ENCODE data around the gene PSME2. TPM values are rescaled to one million over a fixed set of nuclear protein-coding genes. Genes with fewer than 3 reads are reported as not detected.

Gene PSME2
- total and polyA plus RNA-seq, 2 of the 13 experiments (the other 11 are each of a cell fraction or from before 2014, with no cell fraction given), result 332 to 716 TPM

DNA sequence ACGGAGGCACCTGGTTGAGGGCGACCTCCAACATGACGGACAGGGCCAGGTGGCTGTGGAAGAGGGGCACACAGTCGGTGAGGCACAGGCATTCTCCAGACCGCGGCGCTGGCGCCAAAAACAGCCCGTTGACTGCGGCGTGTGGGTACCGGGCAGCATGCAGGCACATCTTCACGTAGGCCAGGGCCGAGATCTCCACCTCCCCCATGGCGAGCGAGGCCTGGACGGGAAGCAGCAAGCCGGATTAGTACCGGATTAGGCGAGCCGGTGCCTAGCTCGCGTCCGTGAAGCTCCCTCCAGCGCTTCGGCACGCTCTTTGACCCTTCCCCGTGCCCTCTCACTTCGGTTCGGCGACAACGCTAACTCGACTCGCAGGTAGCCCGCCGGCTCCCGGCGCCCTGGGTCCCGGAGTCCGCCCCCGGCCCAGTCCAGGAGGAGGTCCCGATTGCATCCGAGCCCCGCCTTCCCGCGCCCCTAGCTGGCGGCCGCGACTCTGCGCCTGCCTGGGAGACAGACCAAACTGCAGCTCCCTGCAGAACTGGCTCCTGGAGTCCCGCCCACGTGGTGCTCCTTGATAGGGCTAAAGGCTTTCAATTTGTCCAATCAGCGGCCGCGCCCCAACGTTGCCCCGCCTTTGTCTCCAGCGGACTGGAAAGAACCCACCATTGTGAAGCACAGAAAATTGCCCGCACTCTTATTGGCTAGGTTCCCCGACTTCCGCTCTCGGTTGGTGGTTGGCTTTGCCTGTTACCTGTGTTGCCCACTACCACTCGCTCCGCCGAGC, 5.1 kb downstream of the PSME2 start, which contains the start of gene EMC9 (continued):
- TF ChIP-seq, protein P1, sequence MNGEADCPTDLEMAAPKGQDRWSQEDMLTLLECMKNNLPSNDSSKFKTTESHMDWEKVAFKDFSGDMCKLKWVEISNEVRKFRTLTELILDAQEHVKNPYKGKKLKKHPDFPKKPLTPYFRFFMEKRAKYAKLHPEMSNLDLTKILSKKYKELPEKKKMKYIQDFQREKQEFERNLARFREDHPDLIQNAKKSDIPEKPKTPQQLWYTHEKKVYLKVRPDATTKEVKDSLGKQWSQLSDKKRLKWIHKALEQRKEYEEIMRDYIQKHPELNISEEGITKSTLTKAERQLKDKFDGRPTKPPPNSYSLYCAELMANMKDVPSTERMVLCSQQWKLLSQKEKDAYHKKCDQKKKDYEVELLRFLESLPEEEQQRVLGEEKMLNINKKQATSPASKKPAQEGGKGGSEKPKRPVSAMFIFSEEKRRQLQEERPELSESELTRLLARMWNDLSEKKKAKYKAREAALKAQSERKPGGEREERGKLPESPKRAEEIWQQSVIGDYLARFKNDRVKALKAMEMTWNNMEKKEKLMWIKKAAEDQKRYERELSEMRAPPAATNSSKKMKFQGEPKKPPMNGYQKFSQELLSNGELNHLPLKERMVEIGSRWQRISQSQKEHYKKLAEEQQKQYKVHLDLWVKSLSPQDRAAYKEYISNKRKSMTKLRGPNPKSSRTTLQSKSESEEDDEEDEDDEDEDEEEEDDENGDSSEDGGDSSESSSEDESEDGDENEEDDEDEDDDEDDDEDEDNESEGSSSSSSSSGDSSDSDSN (CRISPR knock-in tag; IDR thresholded peaks at IDR 0.05), result peak; percentile 100
- TF ChIP-seq ZNF780A (CRISPR knock-in tag; IDR thresholded peaks at IDR 0.05), result no peak
- 0 out of 4 replicates have a peak, but pooled peaks of 1 of the 2 experiments have one; percentile 51 for TF ChIP-seq ATF4 (CRISPR knock-in tag; IDR thresholded peaks at IDR 0.05)
- TF ChIP-seq ZNF501 (CRISPR knock-in tag; IDR thresholded peaks at IDR 0.05), result no peak
- peak; percentile 74 for TF ChIP-seq ZNF451 (CRISPR knock-in tag; IDR thresholded peaks at IDR 0.05)
- no peak for TF ChIP-seq JUNB (CRISPR knock-in tag; IDR thresholded peaks at IDR 0.05; ENCODE audit: borderline replicate concordance)
- no peak for TF ChIP-seq ZNF746 (CRISPR knock-in tag; IDR thresholded peaks at IDR 0.05)
- TF ChIP-seq, protein P2, sequence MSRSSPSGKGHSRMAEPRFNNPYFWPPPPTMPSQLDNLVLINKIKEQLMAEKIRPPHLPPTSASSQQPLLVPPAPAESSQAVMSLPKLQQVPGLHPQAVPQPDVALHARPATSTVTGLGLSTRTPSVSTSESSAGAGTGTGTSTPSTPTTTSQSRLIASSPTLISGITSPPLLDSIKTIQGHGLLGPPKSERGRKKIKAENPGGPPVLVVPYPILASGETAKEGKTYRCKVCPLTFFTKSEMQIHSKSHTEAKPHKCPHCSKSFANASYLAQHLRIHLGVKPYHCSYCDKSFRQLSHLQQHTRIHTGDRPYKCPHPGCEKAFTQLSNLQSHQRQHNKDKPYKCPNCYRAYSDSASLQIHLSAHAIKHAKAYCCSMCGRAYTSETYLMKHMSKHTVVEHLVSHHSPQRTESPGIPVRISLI (CRISPR knock-in tag; IDR thresholded peaks at IDR 0.05; ENCODE audit: borderline replicate concordance), result peak; percentile 72
- TF ChIP-seq REPIN1 (CRISPR knock-in tag; IDR thresholded peaks at IDR 0.05; ENCODE audit: borderline replicate concordance, low read depth), result peak; percentile 6; the same call in 1 of the 2 replicates
- TF ChIP-seq AGO2 (optimal IDR thresholded peaks at IDR 0.05; ENCODE audit: low read depth, low read length), result peak; percentile 100
- peak; percentile 71 for TF ChIP-seq SMAD1 (CRISPR knock-in tag; IDR thresholded peaks at IDR 0.05; ENCODE audit: borderline replicate concordance, low read depth)
- TF ChIP-seq GPN1 (CRISPR knock-in tag; IDR thresholded peaks at IDR 0.05; ENCODE audit: borderline replicate concordance), result no peak; the same call in 1 of the 2 replicates
- TF ChIP-seq, protein P3, sequence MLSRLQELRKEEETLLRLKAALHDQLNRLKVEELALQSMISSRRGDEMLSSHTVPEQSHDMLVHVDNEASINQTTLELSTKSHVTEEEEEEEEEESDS (CRISPR knock-in tag; IDR thresholded peaks at IDR 0.05; ENCODE audit: borderline replicate concordance), result no peak; the same call in 1 of the 2 replicates
- TF ChIP-seq ZNF207 (IDR thresholded peaks at IDR 0.05; ENCODE audit: borderline replicate concordance), result no peak
- no peak for TF ChIP-seq ZNF101 (CRISPR knock-in tag; IDR thresholded peaks at IDR 0.05; ENCODE audit: borderline replicate concordance, low read depth)
- no peak for TF ChIP-seq NCOA5 (CRISPR knock-in tag; IDR thresholded peaks at IDR 0.05)
- peak; percentile 99 for TF ChIP-seq NFYB (CRISPR knock-in tag; IDR thresholded peaks at IDR 0.05)
- no peak for TF ChIP-seq SMARCC2 (IDR thresholded peaks at IDR 0.05)
- peak; percentile 85 for TF ChIP-seq SMAD9 (CRISPR knock-in tag; IDR thresholded peaks at IDR 0.05)
- TF ChIP-seq, protein P4, sequence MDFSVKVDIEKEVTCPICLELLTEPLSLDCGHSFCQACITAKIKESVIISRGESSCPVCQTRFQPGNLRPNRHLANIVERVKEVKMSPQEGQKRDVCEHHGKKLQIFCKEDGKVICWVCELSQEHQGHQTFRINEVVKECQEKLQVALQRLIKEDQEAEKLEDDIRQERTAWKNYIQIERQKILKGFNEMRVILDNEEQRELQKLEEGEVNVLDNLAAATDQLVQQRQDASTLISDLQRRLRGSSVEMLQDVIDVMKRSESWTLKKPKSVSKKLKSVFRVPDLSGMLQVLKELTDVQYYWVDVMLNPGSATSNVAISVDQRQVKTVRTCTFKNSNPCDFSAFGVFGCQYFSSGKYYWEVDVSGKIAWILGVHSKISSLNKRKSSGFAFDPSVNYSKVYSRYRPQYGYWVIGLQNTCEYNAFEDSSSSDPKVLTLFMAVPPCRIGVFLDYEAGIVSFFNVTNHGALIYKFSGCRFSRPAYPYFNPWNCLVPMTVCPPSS (IDR thresholded peaks at IDR 0.05), result no peak
- no peak for TF ChIP-seq NCOA1 (CRISPR knock-in tag; IDR thresholded peaks at IDR 0.05)
- TF ChIP-seq HDAC1 (CRISPR knock-in tag; IDR thresholded peaks at IDR 0.05), result no peak
- TF ChIP-seq KDM3A (CRISPR knock-in tag; IDR thresholded peaks at IDR 0.05; ENCODE audit: low read depth), result peak; percentile 91
